H7 (cell line): ENCODE data around the gene GPR37. TPM values are rescaled to one million over a fixed set of nuclear protein-coding genes. Genes with fewer than 3 reads are reported as not detected.
A peak's percentile ranks its signal among the peaks of the same experiment; 100 is the strongest.

Experiments used
- DNase-seq: peaks from one replicate; pipeline ENCODE4 v3.0.0; 2012
- H3K27me3 ChIP-seq: 2 replicates; pipeline ENCODE4 v1.6.0; 2011; ENCODE audit warnings: mild to moderate bottlenecking, low read length; ENCODE audit not compliant: control insufficient read depth, insufficient read depth
- H3K36me3 ChIP-seq: replicated peaks from 2 replicates; pipeline ENCODE4 v1.5.1; 2011; ENCODE audit warnings: low read length; ENCODE audit not compliant: control insufficient read depth, insufficient read depth
- H3K4me3 ChIP-seq: 2 replicates; pipeline ENCODE4 v1.5.1; 2011; ENCODE audit warnings: low read depth, mild to moderate bottlenecking, control low read depth, low read length, moderate library complexity; ENCODE audit not compliant: insufficient read depth
- total RNA-seq: library from RNA; depleted of rRNA; stranded (reverse); fragments of >200 nt; shearing (Covaris generic); gene quantifications from 2 replicates; pipeline ENCODE4 v1.2.3, GENCODE V29; 2014

Gene GPR37
- total RNA-seq, 1 experiment from 2014 or later, result 20.0 TPM

- Histone ChIP-seq H3K27me3 (peaks cover 19% of the 10 kb centered on the region), H3K36me3 (no peaks in the 10 kb centered on the region), H3K4me3 (no peak overlapping the region)
- no peak for DNase-seq
Observed at GRCh38 chr7:124768525-124768924, 2.9 kb upstream of the GPR37 start.

- Histone ChIP-seq H3K27me3 (peaks cover 25% of the 10 kb centered on the region), H3K4me3 (peak overlapping the region; percentile 85), H3K36me3 (no peaks in the 10 kb centered on the region; the same call in 1 of the 2 replicates)
- DNase-seq, result peak; percentile 63
Observed at GRCh38 chr7:124764847-124765400, 668 bp downstream of the GPR37 start.

- Histone ChIP-seq H3K4me3 (peak overlapping the region; percentile 85), H3K36me3 (no peaks in the 10 kb centered on the region; the same call in 1 of the 2 replicates), H3K27me3 (peaks cover 25% of the 10 kb centered on the region)
- peak; percentile 60 for DNase-seq
Observed at GRCh38 chr7:124764051-124764846, 1.3 kb downstream of the GPR37 start.

- DNase-seq, result no peak
- H3K27me3 ChIP-seq, result peaks cover 25% of the 10 kb centered on the region
- H3K4me3 ChIP-seq, result peak overlapping the region; percentile 85; the same call in 1 of the 2 replicates
- H3K36me3 ChIP-seq, result no peaks in the 10 kb centered on the region; the same call in 1 of the 2 replicates
Observed at GRCh38 chr7:124762611-124763143, 2.9 kb downstream of the GPR37 start.

- Histone ChIP-seq H3K36me3 (no peaks in the 10 kb centered on the region; the same call in 1 of the 2 replicates), H3K4me3 (no peak overlapping the region), H3K27me3 (peaks cover 25% of the 10 kb centered on the region)
- DNase-seq, result no peak
Observed at GRCh38 chr7:124761164-124761715, 4.4 kb downstream of the GPR37 start.

- Histone ChIP-seq H3K27me3 (peaks cover 5% of the 10 kb centered on the region), H3K36me3 (no peaks in the 10 kb centered on the region; the same call in 1 of the 2 replicates), H3K4me3 (no peak overlapping the region)
- no peak for DNase-seq
Observed at GRCh38 chr7:124758327-124758726, 7.3 kb downstream of the GPR37 start.

- no peaks in the 10 kb centered on the region for H3K27me3 ChIP-seq
- no peak for DNase-seq
- H3K36me3 ChIP-seq, result no peaks in the 10 kb centered on the region
- H3K4me3 ChIP-seq, result no peak overlapping the region
Observed at GRCh38 chr7:124754576-124755268, 10.9 kb downstream of the GPR37 start.

GRCh38 chr7:124752310-124752709, 13.3 kb downstream of the GPR37 start:
- DNase-seq, result no peak
- Histone ChIP-seq H3K4me3 (no peak overlapping the region), H3K36me3 (no peaks in the 10 kb centered on the region), H3K27me3 (no peaks in the 10 kb centered on the region)

- H3K27me3 ChIP-seq, result no peaks in the 10 kb centered on the region
- H3K4me3 ChIP-seq, result no peak overlapping the region
- no peaks in the 10 kb centered on the region for H3K36me3 ChIP-seq
- no peak for DNase-seq
Observed at GRCh38 chr7:124751027-124751426, 14.6 kb downstream of the GPR37 start.

- Histone ChIP-seq H3K4me3 (no peak overlapping the region), H3K36me3 (no peaks in the 10 kb centered on the region), H3K27me3 (no peaks in the 10 kb centered on the region)
- DNase-seq, result no peak
Observed at GRCh38 chr7:124747072-124747471, 18.5 kb downstream of the GPR37 start.

GRCh38 chr7:124738639-124739038, 27.0 kb downstream of the GPR37 start:
- no peaks in the 10 kb centered on the region for H3K36me3 ChIP-seq
- no peaks in the 10 kb centered on the region for H3K27me3 ChIP-seq
- H3K4me3 ChIP-seq, result no peak overlapping the region
- no peak for DNase-seq

- no peak overlapping the region for H3K4me3 ChIP-seq
- H3K27me3 ChIP-seq, result no peaks in the 10 kb centered on the region
- H3K36me3 ChIP-seq, result no peaks in the 10 kb centered on the region
- DNase-seq, result no peak
Observed at GRCh38 chr7:124737760-124738300, 27.8 kb downstream of the GPR37 start.

- Histone ChIP-seq H3K36me3 (no peaks in the 10 kb centered on the region), H3K4me3 (no peak overlapping the region), H3K27me3 (no peaks in the 10 kb centered on the region)
- DNase-seq, result no peak
Observed at GRCh38 chr7:124728610-124729009, 37.0 kb downstream of the GPR37 start.

GRCh38 chr7:124724507-124725192, 40.9 kb downstream of the GPR37 start:
- peak; percentile 4 for DNase-seq
- Histone ChIP-seq H3K4me3 (no peak overlapping the region), H3K27me3 (no peaks in the 10 kb centered on the region), H3K36me3 (no peaks in the 10 kb centered on the region)
